ENCODE data around the gene ARMC9. TPM values are rescaled to one million over a fixed set of nuclear protein-coding genes. Genes with fewer than 3 reads are reported as not detected.

Gene ARMC9
- total RNA-seq, 1 donor from 2014 or later = 9.0 TPM

DNA sequence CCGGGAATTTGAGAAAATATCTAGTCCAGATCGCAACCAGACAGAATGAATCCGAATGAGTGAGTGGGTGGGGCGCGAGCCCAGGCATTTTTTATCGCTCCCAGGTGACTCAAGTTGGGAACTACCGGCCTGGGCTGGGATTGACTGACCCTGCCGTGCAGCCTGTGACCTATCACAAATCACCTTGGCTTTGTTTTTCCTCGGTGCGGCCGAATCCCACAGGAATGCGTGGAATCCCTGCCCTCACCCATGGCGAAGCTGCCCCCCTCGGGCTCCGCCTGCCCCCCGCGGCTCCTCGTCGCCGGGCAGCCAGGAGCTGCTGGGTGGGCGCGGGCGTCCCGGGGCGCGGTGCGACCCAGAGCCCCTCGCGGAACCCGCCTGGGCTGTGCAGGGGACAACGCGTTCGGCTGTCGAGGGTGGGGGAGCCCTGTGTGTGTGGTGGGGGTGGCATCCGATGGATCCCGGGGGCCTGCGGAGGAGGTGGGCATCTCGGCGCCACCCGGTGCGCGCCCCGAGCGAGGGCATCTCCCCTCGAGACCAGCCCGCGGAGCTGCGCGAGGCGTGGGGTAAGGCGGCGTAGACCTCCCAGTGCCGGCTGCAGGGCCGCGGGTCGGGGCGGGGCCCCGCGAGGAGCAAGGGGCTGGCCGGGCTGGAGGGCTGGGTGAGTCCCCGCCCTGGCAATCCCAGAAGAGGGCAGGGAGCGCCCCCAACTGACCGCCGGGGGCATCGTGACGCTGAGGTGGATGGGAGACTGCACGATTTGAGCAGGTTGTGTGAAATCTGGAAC is 213.6 kb downstream of the ARMC9 start:
- Mint-ChIP-seq H3K4me1 (peaks cover 9% of the 10 kb centered on the region), H3K4me3 (peak overlapping the region; percentile 56), H3K27me3 (peaks cover 13% of the 10 kb centered on the region), H3K36me3 (ENCODE audit: low read depth) (no peaks in the 10 kb centered on the region), H3K9me3 (peaks cover 2% of the 10 kb centered on the region), H3K27ac (no peak overlapping the region)
- ATAC-seq (ENCODE audit: low read depth) (peak; percentile 100), DNase-seq (peak; percentile 86)
- TF ChIP-seq, protein P1, sequence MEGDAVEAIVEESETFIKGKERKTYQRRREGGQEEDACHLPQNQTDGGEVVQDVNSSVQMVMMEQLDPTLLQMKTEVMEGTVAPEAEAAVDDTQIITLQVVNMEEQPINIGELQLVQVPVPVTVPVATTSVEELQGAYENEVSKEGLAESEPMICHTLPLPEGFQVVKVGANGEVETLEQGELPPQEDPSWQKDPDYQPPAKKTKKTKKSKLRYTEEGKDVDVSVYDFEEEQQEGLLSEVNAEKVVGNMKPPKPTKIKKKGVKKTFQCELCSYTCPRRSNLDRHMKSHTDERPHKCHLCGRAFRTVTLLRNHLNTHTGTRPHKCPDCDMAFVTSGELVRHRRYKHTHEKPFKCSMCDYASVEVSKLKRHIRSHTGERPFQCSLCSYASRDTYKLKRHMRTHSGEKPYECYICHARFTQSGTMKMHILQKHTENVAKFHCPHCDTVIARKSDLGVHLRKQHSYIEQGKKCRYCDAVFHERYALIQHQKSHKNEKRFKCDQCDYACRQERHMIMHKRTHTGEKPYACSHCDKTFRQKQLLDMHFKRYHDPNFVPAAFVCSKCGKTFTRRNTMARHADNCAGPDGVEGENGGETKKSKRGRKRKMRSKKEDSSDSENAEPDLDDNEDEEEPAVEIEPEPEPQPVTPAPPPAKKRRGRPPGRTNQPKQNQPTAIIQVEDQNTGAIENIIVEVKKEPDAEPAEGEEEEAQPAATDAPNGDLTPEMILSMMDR (IDR thresholded peaks at IDR 0.05) = no peak
- intact Hi-C loops (cut with micrococcal nuclease) = loop anchor here (1.0 to 2.0 kb wide), 5 partner anchors 17 to 308 kb away; partner anchors contain the start of gene B3GNT7
- POLR2A ChIA-PET = interaction anchor here (0.8 to 1.8 kb wide), 2 partner anchors 16 to 18 kb away, joined by 3 to 9 read pairs; partner anchors contain the start of gene B3GNT7
- CTCF ChIA-PET = interaction anchor here (0.8 to 9.7 kb wide), 20 partner anchors 11 to 309 kb away, joined by 3 to 79 read pairs (median 4); no protein-coding TSS in a partner anchor

DNA sequence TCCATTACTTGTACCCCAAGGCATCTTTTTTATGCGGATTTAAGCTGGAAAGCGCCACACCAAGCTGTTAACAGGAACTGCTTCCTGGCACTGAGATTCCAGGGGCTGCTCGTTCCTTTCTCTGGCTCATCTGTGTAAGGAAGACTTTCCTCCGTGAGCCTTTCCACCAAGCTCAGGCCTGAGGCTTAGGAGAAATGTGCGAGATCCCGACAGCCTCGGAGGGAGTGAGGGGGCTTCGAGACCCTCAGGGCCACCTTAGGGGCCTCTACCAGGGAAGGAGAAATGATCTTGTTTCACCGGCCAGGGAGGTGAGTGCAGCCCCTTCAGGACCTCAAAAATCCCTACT is 214.2 kb downstream of the ARMC9 start:
- no peak overlapping the region for H3K27ac Mint-ChIP-seq
- H3K4me3 Mint-ChIP-seq = peak overlapping the region; percentile 30
- POLR2A ChIA-PET = interaction anchor here (0.8 kb wide), 1 partner anchor 17 kb away, joined by 3 read pairs; the partner anchor contains the start of gene B3GNT7
- H3K27me3 Mint-ChIP-seq = peaks cover 13% of the 10 kb centered on the region
- intact Hi-C loops (cut with micrococcal nuclease) = loop anchor here (1.0 to 2.0 kb wide), 5 partner anchors 18 to 308 kb away; partner anchors contain the start of gene B3GNT7
- no peaks in the 10 kb centered on the region for H3K36me3 Mint-ChIP-seq (ENCODE audit: low read depth)
- TF ChIP-seq, protein P1 (IDR thresholded peaks at IDR 0.05) = no peak
- DNase-seq = no peak
- CTCF ChIA-PET = interaction anchor here (0.8 to 9.7 kb wide), 18 partner anchors 12 to 310 kb away, joined by 3 to 79 read pairs (median 4); no protein-coding TSS in a partner anchor
- no peak for ATAC-seq (ENCODE audit: low read depth)
- peaks cover 2% of the 10 kb centered on the region for H3K9me3 Mint-ChIP-seq
- peaks cover 9% of the 10 kb centered on the region for H3K4me1 Mint-ChIP-seq

DNA sequence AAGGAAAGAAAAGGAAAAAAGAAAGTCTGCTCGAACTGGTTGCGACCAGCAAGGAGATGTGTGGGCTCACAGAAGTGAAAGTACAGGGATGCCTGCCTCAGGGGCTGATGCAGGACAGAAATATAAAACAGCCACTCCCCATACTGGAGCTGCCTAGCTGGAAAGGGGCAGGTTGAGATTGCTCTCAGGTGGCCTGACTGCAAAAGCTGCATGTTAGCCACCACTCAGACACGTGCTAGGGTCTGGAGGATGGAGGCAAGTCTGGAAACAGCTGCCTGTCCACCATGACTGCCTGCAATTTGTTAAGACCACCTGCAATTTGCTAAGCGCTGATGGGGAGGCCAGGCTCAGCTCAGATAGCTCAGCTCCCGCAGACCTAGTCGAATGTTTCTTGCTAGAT is 215.0 kb downstream of the ARMC9 start:
- ChIA-PET POLR2A (no interaction called here), CTCF (interaction anchor here (0.8 to 9.7 kb wide), 9 partner anchors 13 to 311 kb away, joined by 3 to 79 read pairs (median 4); no protein-coding TSS in a partner anchor)
- no peak for DNase-seq
- Mint-ChIP-seq H3K9me3 (peaks cover 2% of the 10 kb centered on the region), H3K27me3 (peaks cover 13% of the 10 kb centered on the region), H3K27ac (no peak overlapping the region), H3K4me3 (no peak overlapping the region), H3K36me3 (ENCODE audit: low read depth) (no peaks in the 10 kb centered on the region), H3K4me1 (peaks cover 9% of the 10 kb centered on the region)
- no peak for ATAC-seq (ENCODE audit: low read depth)
- intact Hi-C loops (cut with micrococcal nuclease) = loop anchor here (2.0 kb wide), 1 partner anchor 19 kb away; the partner anchor contains the start of gene B3GNT7
- TF ChIP-seq, protein P1 (IDR thresholded peaks at IDR 0.05) = no peak

DNA sequence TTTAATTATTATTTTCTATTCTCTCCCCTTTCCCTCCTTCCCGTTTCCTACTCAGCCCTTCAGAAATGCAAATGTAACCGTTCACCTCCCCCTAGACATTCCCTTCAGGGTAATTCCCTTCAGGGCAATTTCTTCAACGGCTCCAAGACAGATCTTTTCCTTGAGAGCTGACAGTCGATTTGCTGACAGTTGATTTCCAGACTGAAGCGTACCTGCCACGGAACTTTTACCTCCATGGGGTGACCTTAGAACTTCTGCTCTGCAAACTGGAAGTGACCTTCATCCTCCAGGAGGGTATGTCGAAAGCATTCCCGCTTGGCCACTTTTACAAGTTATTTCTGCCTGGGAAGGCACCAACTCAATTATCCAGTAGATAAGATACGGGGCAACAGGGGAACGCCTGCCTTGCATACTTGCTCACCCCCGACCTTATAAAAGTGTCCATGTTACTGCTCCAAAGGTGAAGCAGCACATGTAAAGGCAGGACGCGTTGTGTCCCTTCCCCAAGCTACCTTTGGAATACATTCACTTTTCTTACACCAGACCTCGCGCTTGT is 215.6 kb downstream of the ARMC9 start:
- Mint-ChIP-seq H3K4me1 (peaks cover 9% of the 10 kb centered on the region), H3K4me3 (no peak overlapping the region), H3K9me3 (peaks cover 2% of the 10 kb centered on the region), H3K27me3 (peaks cover 13% of the 10 kb centered on the region), H3K36me3 (ENCODE audit: low read depth) (no peaks in the 10 kb centered on the region), H3K27ac (no peak overlapping the region)
- ChIA-PET POLR2A (no interaction called here), CTCF (interaction anchor here (0.9 to 9.7 kb wide), 4 partner anchors 115 to 311 kb away, joined by 5 to 79 read pairs (median 46); no protein-coding TSS in a partner anchor)
- DNase-seq (no peak), ATAC-seq (ENCODE audit: low read depth) (no peak)
- intact Hi-C loops (cut with micrococcal nuclease) = loop anchor here (2.0 kb wide), 1 partner anchor 19 kb away; the partner anchor contains the start of gene B3GNT7
- TF ChIP-seq, protein P1 (IDR thresholded peaks at IDR 0.05) = no peak
